K562 (cell line): Measurements from ENCODE around the gene ARHGAP23. TPM values are rescaled to one million over a fixed set of nuclear protein-coding genes. Genes with fewer than 3 reads are reported as not detected.
A peak's percentile ranks its signal among the peaks of the same experiment; 100 is the strongest.

Source experiments
- ATAC-seq: fragments of 200-7000 bp; cut with Tn5 transposase; 3 replicates; pipeline ENCODE4 v1.9.1; 2020; ENCODE audit warnings: moderate library complexity
- BruUV-seq: library from RNA; stranded (reverse); fragments of 400-500 nt; replicated peaks from 2 replicates; lab custom pipeline; 2021; lab: Mats Ljungman, UMichigan
- CTCF ChIA-PET: fragments of 300-600 bp; formaldehyde crosslinking; extraction: SDS; loops from one replicate; lab custom pipeline; 2021; ENCODE audit warnings: low intra/inter-chr PET ratio; lab: Yijun Ruan, JAX
- POLR2A ChIA-PET: fragments of 300-600, 350-650 bp; sonication (Branson Sonifier 250); formaldehyde crosslinking; extraction: SDS; loops from one replicate; lab custom pipeline; 2021; ENCODE audit warnings: antibody characterized with exemption, inconsistent platforms; lab: Yijun Ruan, JAX
- DNase-seq, 4 experiments: peaks; one replicate each; pipeline versions ENCODE4 v3.0.0 to v3.0.0-alpha.2; 2011 to 2018; ENCODE audit warnings: low spot score in 3 of 4, mixed read lengths in 3 of 4; ENCODE audit errors: extremely low read depth in 1 of 4
- FAIRE-seq: peaks from 2 replicates; lab custom pipeline; 2011; peaks lifted over from hg19 to GRCh38; lab: Jason Lieb, UNC
- H2AFZ ChIP-seq: 2 replicates; pipeline ENCODE4 v1.6.0; 2011; ENCODE audit warnings: low read depth, low read length, control low read depth, inconsistent platforms
- H3K27ac ChIP-seq: fragments of 200-600 bp; 3 replicates; pipeline ENCODE4 v1.8.0; 2011; ENCODE audit warnings: low read depth, mild to moderate bottlenecking, control low read depth, inconsistent platforms, low read length, moderate library complexity, mixed read lengths; ENCODE audit errors: extremely low read depth
- H3K27me3 ChIP-seq, 2 experiments: fragments of 300-600 bp in 1 of 2; 2 replicates in 1 of 2; 3 replicates in 1 of 2; pipeline versions ENCODE4 v1.6.0 to v1.8.0; 2011; ENCODE audit warnings: inconsistent platforms in 2 of 2, low read length in 2 of 2, mild to moderate bottlenecking in 1 of 2, mixed read lengths in 1 of 2, moderate library complexity in 1 of 2; ENCODE audit not compliant: control insufficient read depth in 2 of 2, insufficient read depth in 2 of 2
- H3K36me3 ChIP-seq: fragments of 300-600 bp; 3 replicates; pipeline ENCODE4 v1.8.0; 2011; ENCODE audit warnings: mild to moderate bottlenecking, low read length, inconsistent platforms; ENCODE audit not compliant: control insufficient read depth, insufficient read depth
- H3K4me1 ChIP-seq, 2 experiments: fragments of 200-600 bp in 1 of 2; replicated peaks in 1 of 2; 2 replicates in 1 of 2; 3 replicates in 1 of 2; pipeline versions ENCODE4 v1.5.1 to v1.8.0; 2011; ENCODE audit warnings: inconsistent platforms in 2 of 2, low read length in 2 of 2, mild to moderate bottlenecking in 1 of 2, mixed read lengths in 1 of 2, moderate library complexity in 1 of 2; ENCODE audit not compliant: control insufficient read depth in 2 of 2, insufficient read depth in 2 of 2
- H3K4me2 ChIP-seq: 2 replicates; pipeline ENCODE4 v1.6.1; 2011; ENCODE audit warnings: low read length, control low read depth, inconsistent platforms, mixed read lengths; ENCODE audit not compliant: insufficient read depth
- H3K4me3 ChIP-seq: fragments of 200-600 bp; sonication (generic), shearing (Covaris generic); 2 replicates; pipeline ENCODE4 v1.5.1; 2016; ENCODE audit warnings: control low read depth, inconsistent platforms
- H3K79me2 ChIP-seq: fragments of 200-600 bp; 3 replicates; pipeline ENCODE4 v1.8.0; 2011; ENCODE audit warnings: low read length, inconsistent platforms; ENCODE audit not compliant: control insufficient read depth, insufficient read depth
- H3K9ac ChIP-seq, 2 experiments: 2 replicates each; pipeline versions ENCODE4 v1.6.0 to v1.6.1; 2011; ENCODE audit warnings: low read depth in 2 of 2, low read length in 2 of 2, control low read depth in 1 of 2, inconsistent platforms in 1 of 2, mild to moderate bottlenecking in 1 of 2, mixed read lengths in 1 of 2; ENCODE audit not compliant: insufficient read depth in 1 of 2
- H3K9me1 ChIP-seq: one replicate; pipeline ENCODE4 v1.6.0; 2011; ENCODE audit warnings: inconsistent platforms, mild to moderate bottlenecking, low read length, moderate library complexity; ENCODE audit not compliant: control insufficient read depth, insufficient read depth
- H3K9me3 ChIP-seq: replicated peaks from 2 replicates; pipeline ENCODE4 v1.5.1; 2011; ENCODE audit warnings: low read depth, low read length, inconsistent platforms; ENCODE audit not compliant: control insufficient read depth, insufficient read depth
- H4K20me1 ChIP-seq: replicated peaks from 2 replicates; pipeline ENCODE4 v1.6.1; 2011; ENCODE audit warnings: low read length, inconsistent platforms, mixed read lengths; ENCODE audit not compliant: control insufficient read depth, insufficient read depth
- ARID3A ChIP-seq: IDR thresholded peaks from 2 replicates; pipeline ENCODE4 v1.6.1; 2012; ENCODE audit warnings: low read depth, low read length, improper control_type of control experiment, borderline replicate concordance
- BRF1 ChIP-seq: IDR thresholded peaks from 3 replicates; pipeline ENCODE4 v1.6.1; 2011; ENCODE audit warnings: borderline replicate concordance, mild to moderate bottlenecking; ENCODE audit not compliant: insufficient read length; ENCODE audit errors: extremely low read depth
- CC2D1A ChIP-seq: fragments of 450-650 bp; IDR thresholded peaks from 2 replicates; pipeline ENCODE4 v1.6.1; 2017; ENCODE audit warnings: mild to moderate bottlenecking
- CTCF ChIP-seq, 3 experiments: IDR thresholded peaks in 2 of 3; conservative IDR thresholded peaks in 1 of 3; 2 replicates each; pipeline ENCODE4 v1.5.1; 2011 to 2012; ENCODE audit warnings: low read length in 3 of 3, mild to moderate bottlenecking in 3 of 3, control low read depth in 2 of 3, improper control_type of control experiment in 1 of 3, inconsistent platforms in 1 of 3, low read depth in 1 of 3, mixed read lengths in 1 of 3, moderate library complexity in 1 of 3; ENCODE audit not compliant: insufficient read depth in 2 of 3
- DNMT1 ChIP-seq: fragments of 450-650 bp; IDR thresholded peaks from 2 replicates; pipeline ENCODE4 v1.6.1; 2016; ENCODE audit warnings: antibody characterized with exemption, mild to moderate bottlenecking
- JUN ChIP-seq, 2 experiments: sonication (generic) in 1 of 2; formaldehyde crosslinking in 1 of 2; IDR thresholded peaks; 2 replicates each; pipeline versions ENCODE4 v1.6.1 to v1.8.0; 2012 to 2022; ENCODE audit warnings: borderline replicate concordance in 2 of 2, mild to moderate bottlenecking in 2 of 2, improper control_type of control experiment in 1 of 2, low read depth in 1 of 2, low read length in 1 of 2, missing genetic modification reagents in 1 of 2
- KDM4B ChIP-seq, 2 experiments: fragments of 450-650 bp in 1 of 2; sonication (generic) in 1 of 2; IDR thresholded peaks; 2 replicates each; pipeline ENCODE4 v1.6.1; 2016 to 2017; ENCODE audit warnings: borderline replicate concordance in 2 of 2, antibody characterized with exemption in 1 of 2, low read depth in 1 of 2, mild to moderate bottlenecking in 1 of 2
- ZKSCAN1 ChIP-seq: fragments of 150-350 bp; IDR thresholded peaks from 2 replicates; pipeline ENCODE4 v1.6.1; 2016; ENCODE audit warnings: low read depth, low read length
- WGBS: fragments of 100-300 bp; shearing (Covaris generic); methylation state at CpG from one replicate; pipeline ENCODE4 v1.1.6; 2016; ENCODE audit warnings: low coverage, mixed read lengths; ENCODE audit not compliant: insufficient coverage; ENCODE audit errors: missing lambda C conversion rate; 5-methylcytosine and 5-hydroxymethylcytosine counted together
- in situ Hi-C: fragments of 300-500 bp; cut with MboI; formaldehyde crosslinking; loops from 4 replicates; pipeline ENCODE4 v1.15.0; 2018; ENCODE audit warnings: inconsistent platforms, mixed read lengths
- intact Hi-C: fragments of 100-400 bp; cut with micrococcal nuclease; formaldehyde crosslinking; loops from 2 replicates; pipeline ENCODE4 v1.14.2; 2022
- polyA plus RNA-seq, 8 experiments: library from polyadenylated mRNA; depleted of rRNA in 4 of 8; stranded (reverse) in 5 of 8; unstranded in 3 of 8; fragments of >200 nt; fragmentation: Nextera tagmentation in 2 of 8; fragmentation: Illumina TruSeq in 1 of 8; extraction: Ambion mirVana in 2 of 8; extraction: Trizol in 1 of 8; gene quantifications; 2 replicates each; pipeline versions ENCODE4 v1.2.1 to v1.2.3, GENCODE V29; 2011 to 2014; ENCODE audit warnings: inconsistent platforms in 1 of 8, missing spikeins in 1 of 8
- total RNA-seq, 7 experiments: library from RNA; depleted of rRNA in 6 of 7; stranded (reverse); fragments of >200 nt in 6 of 7; fragmentation: Illumina TruSeq in 2 of 7; extraction: Trizol in 2 of 7; gene quantifications; 2 replicates each; pipeline versions ENCODE4 v1.2.1 to v1.2.3, GENCODE V29; 2011 to 2021; ENCODE audit warnings: low replicate concordance in 1 of 7

The ARHGAP23 gene
- total and polyA plus RNA-seq, 9 of the 15 experiments (the other 6 are each of a cell fraction or from before 2014, with no cell fraction given), result 0.01 to 2.7 (median 0.70) TPM

DNA sequence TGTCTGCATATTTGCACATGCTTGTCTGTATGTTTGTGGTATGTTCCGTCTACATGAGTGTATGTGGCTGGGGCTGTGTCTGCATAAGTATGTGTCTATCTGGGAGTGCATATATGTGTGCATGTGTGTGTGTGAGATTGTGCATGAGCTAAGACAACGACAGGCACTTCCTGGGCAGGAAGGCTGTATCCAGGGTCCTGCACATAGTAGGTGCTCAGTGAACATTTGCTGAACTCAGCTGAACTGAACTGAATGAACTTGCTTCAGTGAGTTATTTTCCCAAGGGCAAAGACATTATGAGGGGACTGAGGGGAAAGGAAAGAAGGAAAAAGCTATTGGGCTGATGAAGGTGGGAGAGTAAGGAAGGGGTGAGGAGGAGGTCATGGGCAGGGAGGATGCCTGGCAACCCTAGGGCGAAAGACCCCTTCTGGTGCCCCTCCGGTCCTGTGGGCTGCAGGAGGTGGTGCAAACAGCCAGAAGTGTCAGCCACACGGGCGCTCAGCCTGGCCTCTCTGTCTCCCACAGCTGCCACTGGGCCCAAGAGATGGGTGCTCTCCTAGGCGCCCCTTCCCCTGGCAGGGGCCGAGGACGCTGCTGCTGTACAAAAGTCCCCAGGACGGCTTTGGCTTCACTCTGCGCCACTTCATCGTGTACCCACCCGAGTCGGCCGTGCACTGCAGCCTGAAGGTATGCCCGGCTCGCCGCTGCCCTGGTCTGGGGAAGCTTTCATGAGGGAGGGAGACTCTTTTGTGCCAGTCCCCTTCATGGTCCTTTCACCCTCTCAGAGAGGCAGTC lies 29.5 kb downstream of the ARHGAP23 start:
- H3K9me3 ChIP-seq, result no peaks in the 10 kb centered on the region
- H3K4me3 ChIP-seq, result no peak overlapping the region
- 7% methylated on average over 18 of the region's 18 CpGs for WGBS
- 0 out of 2 replicates have a peak, but pooled peaks cover 9% of the 10 kb centered on the region for H4K20me1 ChIP-seq
- no peak overlapping the region; the same call in 2 of the 3 replicates for H3K27ac ChIP-seq
- ChIA-PET CTCF (no interaction called here), POLR2A (interaction anchor here (0.6 kb wide), 1 partner anchor 94 kb away, joined by 3 read pairs; no protein-coding TSS in a partner anchor)
- H3K4me1 ChIP-seq, result peaks cover 17 to 40% of the 10 kb centered on the region in 2 experiments; a peak in 4 of 5 replicates
- DNase-seq (no peak), FAIRE-seq (no peak), ATAC-seq (no peak)
- H3K27me3 ChIP-seq, result peaks cover 10 to 51% of the 10 kb centered on the region in 2 experiments
- no peak overlapping the region for H2AFZ ChIP-seq
- H3K36me3 ChIP-seq, result no peaks in the 10 kb centered on the region
- intact Hi-C loops, result no loop called here
- H3K4me2 ChIP-seq, result no peak overlapping the region
- peak; percentile 84 for TF ChIP-seq ZKSCAN1
- TF ChIP-seq CC2D1A, result no peak
- in situ Hi-C loops, result no loop called here
- no TSS peak for BruUV-seq
- H3K79me2 ChIP-seq, result no peaks in the 10 kb centered on the region
- no peak overlapping the region for H3K9ac ChIP-seq
- H3K9me1 ChIP-seq, result no peaks in the 10 kb centered on the region

GRCh38 chr17:38458521-38458920 lies 30.3 kb downstream of the ARHGAP23 start:
- no peak for DNase-seq
- H3K36me3 ChIP-seq, result no peaks in the 10 kb centered on the region
- no peaks in the 10 kb centered on the region for H3K79me2 ChIP-seq
- H4K20me1 ChIP-seq, result 0 out of 2 replicates have a peak, but pooled peaks cover 6% of the 10 kb centered on the region
- CTCF ChIA-PET, result no interaction called here
- in situ Hi-C loops (no loop called here), intact Hi-C loops (no loop called here)
- FAIRE-seq, result no peak
- no peak for ATAC-seq
- H3K9ac ChIP-seq, result no peak overlapping the region; a peak in 1 of 4 replicates
- H3K9me1 ChIP-seq, result no peaks in the 10 kb centered on the region
- 12% methylated on average over 4 of the region's 6 CpGs for WGBS
- no peak overlapping the region for H3K4me2 ChIP-seq
- peaks cover 17 to 41% of the 10 kb centered on the region in 2 experiments; a peak in 4 of 5 replicates for H3K4me1 ChIP-seq
- H3K4me3 ChIP-seq, result no peak overlapping the region
- no peak overlapping the region for H3K27ac ChIP-seq
- H2AFZ ChIP-seq, result no peak overlapping the region
- H3K9me3 ChIP-seq, result no peaks in the 10 kb centered on the region
- H3K27me3 ChIP-seq, result peaks cover 10 to 47% of the 10 kb centered on the region in 2 experiments
- POLR2A ChIA-PET, result interaction anchor here (0.7 to 1.3 kb wide), 2 partner anchors 10 to 39 kb away, joined by 4 read pairs; no protein-coding TSS in a partner anchor
- BruUV-seq, result no TSS peak
- no peak for TF ChIP-seq BRF1
- TF ChIP-seq CTCF (IDR thresholded peaks at IDR 0.05 in 2 of 3, conservative IDR thresholded peaks at IDR 0.05 in 1 of 3; ENCODE audit: insufficient read depth in 2 of 3, low read depth in 1 of 3, low read length in 3 of 3), result no peak
- no peak for TF ChIP-seq DNMT1
- no peak for TF ChIP-seq KDM4B (IDR thresholded peaks at IDR 0.05; ENCODE audit: borderline replicate concordance in 2 of 2, low read depth in 1 of 2)
- TF ChIP-seq JUN (IDR thresholded peaks at IDR 0.05; ENCODE audit: borderline replicate concordance, low read depth, low read length), result no peak
- no peak for TF ChIP-seq JUN (CRISPR knock-in tag; IDR thresholded peaks at IDR 0.05; ENCODE audit: borderline replicate concordance)
- no peak for TF ChIP-seq ARID3A
